ENCODE results near the gene CPT2.
A peak's percentile ranks its signal among the peaks of the same experiment; 100 is the strongest.
"Not testable (repeated sequence)": the region's sequence is repeated elsewhere in the genome, so short reads cannot be mapped to it uniquely, and the experiment has no call there.

The CPT2 gene

GRCh38 chr1:53182111-53182593 is 14.5 kb upstream of the CPT2 start:
- peak; percentile 56 to 88 for DNase-seq (ENCODE audit: low read depth in 2 of 2)

GRCh38 chr1:53182716-53183094 is 13.9 kb upstream of the CPT2 start:
- no peak for DNase-seq (ENCODE audit: low read depth in 2 of 2)

- no peak for DNase-seq (ENCODE audit: low read depth in 2 of 2)
These were observed 13.3 kb upstream of the CPT2 start for GRCh38 chr1:53183095-53183990.

DNA sequence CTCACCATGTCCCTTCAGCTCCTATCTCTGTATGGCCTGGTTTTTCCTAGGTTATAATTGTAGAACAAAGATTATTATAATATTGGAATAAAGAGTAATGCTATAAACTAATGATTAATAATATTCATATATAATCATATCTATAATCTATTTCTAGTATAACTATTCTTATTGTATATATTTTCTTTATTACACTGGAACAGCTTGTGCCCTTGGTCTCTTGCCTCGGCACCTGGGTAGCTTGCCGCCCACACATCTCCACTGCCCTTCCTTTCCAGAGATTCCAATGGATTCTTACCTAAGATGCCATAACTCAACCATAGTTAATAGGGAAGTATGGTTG is 10.7 kb upstream of the CPT2 start:
- not testable (repeated sequence) for DNase-seq (ENCODE audit: low read depth in 2 of 2)

- DNase-seq (ENCODE audit: low read depth in 2 of 2) = no peak
These were observed 10.1 kb upstream of the CPT2 start for GRCh38 chr1:53186533-53186932.

DNA sequence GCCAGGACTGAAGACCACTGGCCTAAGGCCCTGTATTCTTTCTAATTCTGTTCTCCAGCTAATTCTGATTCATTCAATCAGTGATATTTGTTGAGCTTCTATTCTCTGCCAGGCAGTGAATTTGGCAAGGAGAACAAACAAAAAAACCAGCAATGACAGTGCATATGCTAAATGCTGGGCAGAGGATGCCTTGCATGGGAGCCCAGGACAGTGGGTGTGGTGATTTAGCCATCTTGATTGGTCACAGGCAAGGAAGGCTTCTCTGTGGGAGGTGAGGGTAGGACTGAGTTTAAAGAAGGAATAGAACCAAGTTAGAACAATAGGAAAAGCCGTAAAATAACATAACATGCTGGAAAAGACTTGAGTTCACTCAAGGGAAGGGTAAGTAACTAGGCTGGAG is 9.2 kb upstream of the CPT2 start:
- no peak for DNase-seq (ENCODE audit: low read depth in 2 of 2)

DNA sequence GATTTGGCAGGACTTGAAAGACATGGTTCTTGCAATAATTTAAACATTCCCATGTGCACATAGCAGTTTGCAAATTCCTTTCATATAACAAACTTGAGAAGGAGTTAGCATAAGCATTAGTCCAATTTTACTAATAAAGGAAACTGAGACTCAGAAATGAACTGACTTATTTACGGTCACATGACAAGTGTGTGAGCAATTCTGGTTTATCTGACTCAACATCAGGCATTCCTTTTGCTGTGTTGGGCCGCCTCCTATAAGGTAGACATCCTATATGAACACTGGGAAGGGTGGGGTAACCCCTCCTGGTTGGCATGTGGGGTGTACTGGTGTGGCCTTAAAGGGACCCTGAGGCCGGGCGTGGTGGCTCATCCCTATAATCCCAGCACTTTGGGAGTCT is 8.5 kb upstream of the CPT2 start:
- no peak for DNase-seq (ENCODE audit: low read depth in 2 of 2)

GRCh38 chr1:53189061-53189460 is 7.6 kb upstream of the CPT2 start:
- no peak for DNase-seq (ENCODE audit: low read depth in 2 of 2)

DNA sequence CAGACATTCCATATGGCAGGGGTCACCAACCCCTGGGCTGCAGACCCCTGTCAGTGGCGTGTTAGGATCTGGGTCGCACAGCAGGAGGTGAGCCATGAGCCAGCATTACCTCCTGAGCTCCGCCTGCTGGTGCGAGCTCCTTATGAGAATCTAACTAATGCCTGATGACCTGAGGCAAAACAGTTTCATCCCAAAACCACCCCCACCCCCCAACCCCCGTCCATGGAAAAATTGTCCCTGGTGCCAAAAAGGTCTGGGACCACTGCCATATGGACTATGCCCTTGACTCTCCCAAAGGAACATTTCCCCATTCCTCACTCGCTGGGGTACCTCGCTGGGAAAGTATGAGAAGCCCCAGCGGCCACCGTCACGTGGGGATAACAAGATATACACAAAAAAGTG is 6.4 kb upstream of the CPT2 start:
- no peak for DNase-seq (ENCODE audit: low read depth in 2 of 2)

- DNase-seq (ENCODE audit: low read depth in 2 of 2) = no peak
These were observed 1.2 kb upstream of the CPT2 start for GRCh38 chr1:53195246-53196016.

DNA sequence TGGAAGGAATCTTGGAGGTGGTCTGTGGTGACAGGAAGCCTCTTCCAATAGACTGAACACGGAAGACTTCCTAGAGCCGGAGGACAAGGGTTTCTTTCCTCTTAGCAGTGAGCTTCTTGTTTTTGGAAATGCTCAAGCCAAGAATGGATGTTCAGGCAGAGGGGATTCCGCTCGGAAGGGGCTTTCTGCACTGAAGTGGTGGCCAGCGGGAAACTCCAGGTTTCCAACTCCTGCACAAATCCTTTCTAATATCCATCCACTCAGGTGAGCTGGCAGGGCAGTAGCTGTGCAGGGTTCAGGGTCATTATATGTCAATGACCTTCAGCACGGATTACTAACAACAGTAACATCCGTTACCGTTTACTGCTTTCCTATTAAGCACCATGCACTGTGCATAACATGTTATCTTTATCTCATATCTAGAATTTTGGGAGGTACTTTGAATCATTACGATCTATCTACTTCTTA is 573 bp upstream of the CPT2 start:
- DNase-seq (ENCODE audit: low read depth in 2 of 2) = no peak

DNA sequence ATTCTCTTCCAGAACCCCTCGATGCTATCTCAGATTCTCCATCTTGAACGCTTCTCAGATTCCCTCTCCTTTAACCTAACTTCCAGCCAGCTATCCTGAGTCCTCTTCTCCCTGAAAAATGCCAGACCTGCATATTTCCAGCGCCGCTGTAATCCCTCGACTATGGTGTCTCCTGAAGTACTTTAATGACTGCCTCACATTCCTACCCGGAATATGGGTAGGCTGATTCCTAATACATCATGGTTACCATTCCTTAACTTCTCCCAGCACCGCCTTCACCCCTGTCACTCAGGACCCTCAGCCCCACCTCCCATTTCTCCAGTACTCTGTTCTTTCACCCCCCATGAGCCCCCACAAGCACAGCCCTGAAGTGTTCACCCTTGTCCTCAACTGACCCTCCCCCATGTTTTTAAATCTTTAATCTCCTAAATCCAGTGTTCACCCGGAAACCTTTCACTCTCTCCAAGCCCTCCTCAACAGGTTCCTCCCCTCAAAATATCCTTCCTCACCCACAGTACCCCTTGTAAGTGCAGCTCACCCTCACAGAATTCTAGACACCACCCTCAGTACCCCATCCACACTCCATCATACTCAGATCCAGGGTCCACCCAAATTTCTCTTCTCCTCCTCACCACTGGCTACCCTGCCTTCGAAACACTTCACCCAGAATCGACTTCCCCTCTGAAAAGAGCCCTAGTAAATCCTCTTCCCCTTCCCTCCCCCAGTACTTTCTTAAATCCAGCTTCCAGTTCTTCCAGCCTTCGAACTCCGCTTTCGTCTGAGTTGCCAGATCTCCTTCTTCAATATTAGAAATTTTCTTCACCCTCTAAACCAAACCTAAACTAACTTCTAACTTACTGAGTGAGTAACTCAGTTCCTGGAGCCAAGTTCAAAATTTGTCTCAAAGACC is 922 bp downstream of the CPT2 start:
- DNase-seq (ENCODE audit: low read depth in 2 of 2) = no peak

GRCh38 chr1:53198241-53198651 is 1.6 kb downstream of the CPT2 start:
- DNase-seq (ENCODE audit: low read depth in 2 of 2) = no peak

- no peak for DNase-seq (ENCODE audit: low read depth in 2 of 2)
These were observed 6.8 kb downstream of the CPT2 start for GRCh38 chr1:53203466-53203865.

GRCh38 chr1:53205496-53205895 is 8.9 kb downstream of the CPT2 start:
- not testable (repeated sequence) for DNase-seq (ENCODE audit: low read depth in 2 of 2)

DNA sequence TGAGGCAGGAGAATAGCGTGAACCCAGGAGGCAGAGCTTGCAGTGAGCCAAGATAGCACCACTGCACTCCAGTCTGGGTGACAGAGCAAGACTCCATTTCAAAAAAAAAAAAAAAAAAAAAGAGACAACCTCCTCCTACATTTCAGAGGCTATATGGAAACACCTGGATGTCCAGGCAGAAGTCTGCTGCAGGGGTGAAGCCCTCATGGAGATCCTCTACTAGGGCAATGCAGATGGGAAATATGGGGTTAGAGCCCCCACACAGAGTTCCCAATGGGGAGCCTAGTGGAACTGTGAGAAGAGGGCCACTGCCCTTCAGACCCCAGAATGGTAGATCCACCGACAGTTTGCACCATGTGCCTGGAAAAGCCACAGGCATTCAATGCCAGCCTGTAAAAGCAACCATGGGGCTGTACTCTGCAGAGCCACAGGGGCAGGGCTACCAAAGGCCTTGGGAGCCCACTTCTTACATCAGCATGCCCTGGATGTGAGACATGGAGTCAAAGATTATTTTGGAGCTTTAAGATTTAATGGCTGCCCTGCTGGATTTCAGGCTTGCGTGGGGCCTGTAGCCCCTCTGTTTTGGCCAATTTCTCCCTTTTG is 9.6 kb downstream of the CPT2 start:
- not testable (repeated sequence) for DNase-seq (ENCODE audit: low read depth in 2 of 2)

DNA sequence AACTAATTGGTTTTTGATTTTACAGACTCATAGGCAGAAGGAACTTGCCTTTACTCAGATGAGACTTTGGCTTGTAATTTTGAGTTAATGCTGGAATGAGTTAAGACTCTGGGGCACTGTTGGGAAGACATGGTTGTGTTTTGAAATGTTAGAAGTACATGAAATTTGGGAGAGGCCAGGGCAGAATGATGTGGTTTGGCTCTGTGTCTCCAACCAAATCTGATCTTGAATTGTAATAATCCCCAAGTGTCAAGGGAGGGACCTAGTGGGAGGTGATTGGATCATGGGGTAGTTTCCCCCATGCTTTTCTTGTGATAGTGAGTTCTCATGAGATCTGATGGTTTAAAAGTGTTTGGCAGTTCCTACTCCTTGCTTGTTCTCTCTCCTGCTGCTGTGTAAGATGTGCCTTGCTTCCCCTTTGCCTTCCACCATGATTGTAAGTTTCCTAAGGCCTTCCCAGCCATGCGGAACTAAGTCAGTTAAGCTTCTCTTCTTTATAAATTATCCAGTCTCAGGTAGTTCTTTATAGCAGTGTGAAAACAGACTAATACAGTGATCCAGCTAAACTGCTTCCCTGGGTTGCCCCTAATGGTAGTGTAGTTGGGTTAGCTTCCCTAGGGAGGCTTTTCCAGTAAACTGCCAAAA is 10.2 kb downstream of the CPT2 start:
- DNase-seq (ENCODE audit: low read depth in 2 of 2) = no peak

DNA sequence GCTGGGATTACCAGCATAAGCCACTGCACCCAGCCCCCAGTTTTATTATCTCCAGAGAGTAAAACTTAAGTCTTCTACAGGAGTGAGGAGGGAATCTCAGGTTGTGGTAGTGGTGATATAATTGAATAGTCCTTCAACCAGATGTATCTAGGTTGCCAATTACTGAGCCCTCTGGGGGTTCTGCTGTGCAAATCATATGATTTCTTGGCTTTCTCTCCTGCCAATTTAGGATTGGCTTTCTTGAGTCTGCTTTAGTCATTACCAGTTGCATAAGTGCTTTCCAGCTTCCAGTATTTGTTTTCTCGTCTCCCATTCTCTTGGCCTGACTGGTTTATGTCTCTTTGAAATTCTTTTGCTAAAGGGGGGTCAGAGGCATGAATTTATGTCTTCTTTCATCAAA is 11.1 kb downstream of the CPT2 start:
- no peak for DNase-seq (ENCODE audit: low read depth in 2 of 2)

DNA sequence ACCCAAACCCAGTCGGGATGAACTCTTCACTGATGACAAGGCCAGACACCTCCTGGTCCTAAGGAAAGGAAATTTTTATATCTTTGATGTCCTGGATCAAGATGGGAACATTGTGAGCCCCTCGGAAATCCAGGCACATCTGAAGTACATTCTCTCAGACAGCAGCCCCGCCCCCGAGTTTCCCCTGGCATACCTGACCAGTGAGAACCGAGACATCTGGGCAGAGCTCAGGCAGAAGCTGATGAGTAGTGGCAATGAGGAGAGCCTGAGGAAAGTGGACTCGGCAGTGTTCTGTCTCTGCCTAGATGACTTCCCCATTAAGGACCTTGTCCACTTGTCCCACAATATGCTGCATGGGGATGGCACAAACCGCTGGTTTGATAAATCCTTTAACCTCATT is 13.7 kb downstream of the CPT2 start:
- DNase-seq (ENCODE audit: low read depth in 2 of 2) = no peak

DNA sequence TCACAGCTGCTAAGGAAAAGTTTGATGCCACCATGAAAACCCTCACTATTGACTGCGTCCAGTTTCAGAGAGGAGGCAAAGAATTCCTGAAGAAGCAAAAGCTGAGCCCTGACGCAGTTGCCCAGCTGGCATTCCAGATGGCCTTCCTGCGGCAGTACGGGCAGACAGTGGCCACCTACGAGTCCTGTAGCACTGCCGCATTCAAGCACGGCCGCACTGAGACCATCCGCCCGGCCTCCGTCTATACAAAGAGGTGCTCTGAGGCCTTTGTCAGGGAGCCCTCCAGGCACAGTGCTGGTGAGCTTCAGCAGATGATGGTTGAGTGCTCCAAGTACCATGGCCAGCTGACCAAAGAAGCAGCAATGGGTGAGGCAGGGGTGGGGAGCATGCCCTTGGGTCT is 14.3 kb downstream of the CPT2 start:
- no peak for DNase-seq (ENCODE audit: low read depth in 2 of 2)

- no peak for DNase-seq (ENCODE audit: low read depth in 2 of 2)
These were observed 17.8 kb downstream of the CPT2 start for GRCh38 chr1:53214376-53214940.

All from stimulated activated CD4-positive, alpha-beta T cell treated with anti-CD3 and anti-CD28 coated beads, Interleukin-12 subunit alpha, Interleukin-12 subunit beta, amount 100 ng/mL, for 24 hours (primary cell).